AG04450 (cell line): ENCODE measurements around the gene CAPS. TPM values are rescaled to one million over a fixed set of nuclear protein-coding genes. Genes with fewer than 3 reads are reported as not detected.
"Not testable (repeated sequence)": the region's sequence is repeated elsewhere in the genome, so short reads cannot be mapped to it uniquely, and the experiment has no call there.

Source experiments
- CTCF ChIA-PET: fragments of 300-600, 350-600 bp; formaldehyde crosslinking; extraction: SDS; loops from one replicate; lab custom pipeline; 2022; ENCODE audit warnings: antibody characterized with exemption, inconsistent platforms; lab: Charles Lee
- POLR2A ChIA-PET: fragments of 350-600 bp; formaldehyde crosslinking; extraction: SDS; loops from one replicate; lab custom pipeline; 2021; ENCODE audit warnings: antibody characterized with exemption, inconsistent platforms; lab: Yijun Ruan, JAX
- DNase-seq: peaks from one replicate; pipeline ENCODE4 v3.0.0-alpha.2; 2011; ENCODE audit warnings: low read depth, low spot score
- H3K27ac ChIP-seq: one replicate; pipeline ENCODE4 v1.5.1; 2012; ENCODE audit warnings: low read depth, low read length, control low read depth
- H3K27me3 ChIP-seq: one replicate; pipeline ENCODE4 v1.6.0; 2012; ENCODE audit warnings: low read length; ENCODE audit not compliant: control insufficient read depth, insufficient read depth
- H3K4me3 ChIP-seq: 2 replicates; pipeline ENCODE4 v1.5.1; 2011; ENCODE audit warnings: mild to moderate bottlenecking, low read depth, low read length, control low read depth
- H3K9me3 ChIP-seq: 2 replicates; pipeline ENCODE4 v1.5.1; 2012; ENCODE audit warnings: low read length; ENCODE audit not compliant: control insufficient read depth, insufficient read depth
- CTCF ChIP-seq: IDR thresholded peaks from 2 replicates; pipeline ENCODE4 v1.5.1; 2011; ENCODE audit warnings: low read depth, low read length, control low read depth, inconsistent platforms
- polyA plus RNA-seq: library from polyadenylated mRNA; depleted of rRNA; stranded (reverse); fragments of >200 nt; gene quantifications from 2 replicates; pipeline ENCODE4 v1.2.3, GENCODE V29; 2011

The CAPS gene
- polyA plus RNA-seq, 1 experiment, result 2.7 TPM

GRCh38 chr19:5880196-5880595 is 33.9 kb upstream of the CAPS start:
- ChIA-PET POLR2A (interaction anchor here (0.5 to 0.7 kb wide), 2 partner anchors 51 to 74 kb away, joined by 3 read pairs; no protein-coding TSS in a partner anchor), CTCF (interaction anchor here (3.9 kb wide), 1 partner anchor 76 kb away, joined by 20 read pairs; no protein-coding TSS in a partner anchor)
- Histone ChIP-seq H3K27me3 (peaks cover 6% of the 10 kb centered on the region), H3K4me3 (no peak overlapping the region), H3K27ac (no peak overlapping the region), H3K9me3 (no peaks in the 10 kb centered on the region; the same call in 1 of the 2 replicates)
- no peak for DNase-seq
- no peak for TF ChIP-seq CTCF

GRCh38 chr19:5880604-5881078 is 33.4 kb upstream of the CAPS start:
- H3K27ac ChIP-seq, result peak overlapping the region; percentile 11

GRCh38 chr19:5881543-5882299 is 32.3 kb upstream of the CAPS start:
- POLR2A ChIA-PET, result no interaction called here
- Histone ChIP-seq H3K27me3 (peaks cover 2% of the 10 kb centered on the region), H3K4me3 (no peak overlapping the region), H3K9me3 (peaks cover 4% of the 10 kb centered on the region; the same call in 1 of the 2 replicates), H3K27ac (no peak overlapping the region)
- DNase-seq, result no peak
- TF ChIP-seq CTCF, result no peak
- CTCF ChIA-PET, result interaction anchor here (4.2 kb wide), 1 partner anchor 78 kb away, joined by 19 read pairs; no protein-coding TSS in a partner anchor

More at GRCh38 chr19:5880604-5881078, 33.4 kb upstream of the CAPS start:
- Histone ChIP-seq H3K9me3 (no peaks in the 10 kb centered on the region; the same call in 1 of the 2 replicates), H3K4me3 (no peak overlapping the region), H3K27me3 (peaks cover 6% of the 10 kb centered on the region)
- ChIA-PET CTCF (interaction anchor here (3.9 kb wide), 1 partner anchor 77 kb away, joined by 20 read pairs; no protein-coding TSS in a partner anchor), POLR2A (interaction anchor here (0.5 to 0.7 kb wide), 2 partner anchors 51 to 74 kb away, joined by 3 read pairs; no protein-coding TSS in a partner anchor)
- peak; percentile 62 for DNase-seq
- no peak for TF ChIP-seq CTCF

- H3K27me3 ChIP-seq, result peaks cover 2% of the 10 kb centered on the region
- no peak overlapping the region for H3K27ac ChIP-seq
- POLR2A ChIA-PET, result interaction anchor here (1.4 kb wide), 1 partner anchor 21 kb away, joined by 5 read pairs; the partner anchor contains the start of gene NDUFA11
- no peak overlapping the region for H3K4me3 ChIP-seq
- CTCF ChIA-PET, result interaction anchor here (0.7 to 4.2 kb wide), 2 partner anchors 78 to 111 kb away, joined by 3 to 19 read pairs; no protein-coding TSS in a partner anchor
- no peak for TF ChIP-seq CTCF
- H3K9me3 ChIP-seq, result peaks cover 4% of the 10 kb centered on the region; the same call in 1 of the 2 replicates
- no peak for DNase-seq
These were observed 31.6 kb upstream of the CAPS start for GRCh38 chr19:5882421-5882968.

- H3K4me3 ChIP-seq, H3K27ac ChIP-seq, H3K9me3 ChIP-seq, DNase-seq, H3K27me3 ChIP-seq: not testable (repeated sequence)
- CTCF ChIA-PET, result interaction anchor here (0.7 to 4.2 kb wide), 2 partner anchors 79 to 110 kb away, joined by 3 to 19 read pairs; no protein-coding TSS in a partner anchor
- POLR2A ChIA-PET, result interaction anchor here (1.4 kb wide), 1 partner anchor 20 kb away, joined by 5 read pairs; the partner anchor contains the start of gene NDUFA11
These were observed 30.7 kb upstream of the CAPS start for GRCh38 chr19:5883157-5883873.

- H3K27me3 ChIP-seq, DNase-seq, H3K9me3 ChIP-seq, H3K4me3 ChIP-seq, H3K27ac ChIP-seq: not testable (repeated sequence)
- ChIA-PET POLR2A (interaction anchor here (0.7 kb wide), 1 partner anchor 9 kb away, joined by 4 read pairs; no protein-coding TSS in a partner anchor), CTCF (interaction anchor here (4.2 kb wide), 1 partner anchor 80 kb away, joined by 19 read pairs; no protein-coding TSS in a partner anchor)
These were observed 29.8 kb upstream of the CAPS start for GRCh38 chr19:5884065-5884811.
